GM12874 (cell line): ENCODE data around the gene HHIPL2.

ENCODE experiments used
- CTCF ChIP-seq: IDR thresholded peaks from 2 replicates; pipeline ENCODE4 v1.5.1; 2011; ENCODE audit warnings: low read depth, mild to moderate bottlenecking, control low read depth, low read length, moderate library complexity; ENCODE audit not compliant: insufficient read depth

The HHIPL2 gene

GRCh38 chr1:222522105-222522915 lies 25.6 kb downstream of the HHIPL2 start:
- no peak for TF ChIP-seq CTCF

GRCh38 chr1:222521299-222522104 lies 26.4 kb downstream of the HHIPL2 start:
- no peak for TF ChIP-seq CTCF
